ENCODE measurements around the gene LMLN.
"Not testable (repeated sequence)": the region's sequence is repeated elsewhere in the genome, so short reads cannot be mapped to it uniquely, and the experiment has no call there.

Gene LMLN

DNA sequence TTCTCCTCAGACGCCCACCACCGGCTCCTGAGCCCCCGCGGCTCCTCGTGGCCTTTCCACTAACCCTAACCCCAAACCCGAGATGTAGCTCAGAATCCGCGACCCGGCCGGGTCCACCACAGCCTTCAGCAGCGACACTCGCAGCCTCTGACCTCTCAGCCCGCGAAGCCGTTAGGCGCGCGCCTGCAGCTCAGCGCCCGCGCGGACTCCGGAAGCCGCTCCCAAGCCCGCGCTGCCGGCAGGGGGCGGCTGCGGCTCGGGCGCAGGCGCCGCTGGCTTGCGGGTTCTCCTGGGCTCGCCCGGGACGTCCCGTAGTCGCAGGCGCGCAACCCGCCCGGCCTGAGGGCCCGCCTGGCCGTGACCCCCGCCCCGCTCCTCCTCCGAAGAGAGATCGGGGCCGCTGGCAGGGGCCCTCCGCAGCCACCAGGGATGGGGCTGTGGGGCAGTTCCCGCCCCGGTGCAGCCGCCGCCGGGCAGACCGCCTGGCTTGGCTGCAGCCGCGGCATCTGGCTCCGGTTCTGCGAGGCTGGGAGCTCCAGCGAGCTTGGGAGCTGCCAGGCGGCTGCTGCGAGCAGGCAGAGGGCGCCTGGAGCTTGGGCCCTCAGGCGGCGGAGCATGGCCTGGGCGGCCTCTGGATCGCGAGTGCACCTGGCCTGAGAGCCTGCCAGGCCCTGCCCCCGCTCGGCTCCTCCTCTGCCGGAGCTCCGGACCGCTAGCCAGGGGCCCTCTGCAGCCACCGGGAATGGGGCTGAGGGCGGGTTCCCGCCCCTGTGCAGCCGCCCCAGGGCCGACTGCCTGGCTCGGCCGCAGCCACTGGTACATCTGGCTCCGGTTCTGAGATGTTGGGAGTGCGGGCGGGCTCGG lies 120.7 kb downstream of the LMLN start:
- peak; percentile 22 for DNase-seq

- no peak for DNase-seq
Measured at GRCh38 chr3:198081421-198081844, 121.4 kb downstream of the LMLN start.

GRCh38 chr3:198082226-198082625 lies 122.2 kb downstream of the LMLN start:
- DNase-seq = not testable (repeated sequence)

GRCh38 chr3:198088421-198088955 lies 128.5 kb downstream of the LMLN start:
- DNase-seq = no peak

DNA sequence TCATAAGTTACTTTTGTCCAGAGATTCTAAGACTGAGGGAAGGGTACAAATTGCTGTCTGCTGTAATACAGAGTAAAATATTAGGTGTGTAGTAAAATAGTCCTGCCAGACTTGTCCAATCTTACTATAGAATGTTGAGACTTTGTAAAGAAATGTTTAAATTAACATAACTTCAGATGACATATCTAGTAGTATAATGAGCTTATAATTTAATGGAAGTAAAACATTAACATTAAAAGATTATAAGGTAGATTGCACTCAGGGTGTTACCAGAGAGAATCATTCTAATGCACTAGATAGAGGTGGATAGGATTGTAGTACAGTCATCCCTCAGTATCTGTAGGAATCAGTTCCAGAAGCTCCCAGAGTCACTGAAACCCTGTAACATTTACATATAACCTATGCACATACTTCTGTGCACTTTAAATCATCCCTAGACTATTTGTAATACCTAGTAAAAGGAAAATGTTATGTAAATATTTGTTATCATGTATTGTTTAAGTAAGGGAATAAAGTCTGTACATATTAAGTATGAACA lies 130.8 kb downstream of the LMLN start:
- no peak for DNase-seq

GRCh38 chr3:198092276-198092675 lies 132.3 kb downstream of the LMLN start:
- no peak for DNase-seq

- no peak for DNase-seq
Measured at GRCh38 chr3:198093112-198093679, 133.2 kb downstream of the LMLN start.

Data from NCI-H1694 treated with DMSO at 0.1 percent for 48 hours (cell line).